Common myeloid progenitor, CD34-positive (primary cell): ENCODE results near the gene EXOC3L4.

Source experiments
- CTCF ChIA-PET: fragments of 350-600 bp; sonication (Branson Sonifier 250); formaldehyde crosslinking; loops from one replicate; lab custom pipeline; 2021; ENCODE audit warnings: antibody characterized with exemption; lab: Charles Lee
- POLR2A ChIA-PET: fragments of 350-600 bp; sonication (Branson Sonifier 250); formaldehyde crosslinking; loops from one replicate; lab custom pipeline; 2021; ENCODE audit warnings: antibody characterized with exemption; lab: Charles Lee
- DNase-seq, 3 donors: peaks; one replicate each; pipeline versions ENCODE4 v3.0.0 to v3.0.0-alpha.2; 2013
- H3K27ac ChIP-seq, 2 experiments: 1 replicate in 1 of 2; 2 replicates in 1 of 2; pipeline ENCODE4 v1.7.0; 2013; ENCODE audit warnings: inconsistent platforms in 2 of 2, low read length in 2 of 2, mild to moderate bottlenecking in 2 of 2, low read depth in 1 of 2, moderate library complexity in 1 of 2; ENCODE audit not compliant: severe bottlenecking in 2 of 2, insufficient read depth in 1 of 2, poor library complexity in 1 of 2
- H3K27me3 ChIP-seq, 5 experiments: replicated peaks in 2 of 5; 1 replicate in 3 of 5; 2 replicates in 2 of 5; pipeline versions ENCODE4 v1.6.1 to v1.7.0; 2013; ENCODE audit warnings: low read length in 4 of 5, mild to moderate bottlenecking in 2 of 5, moderate library complexity in 2 of 5, inconsistent platforms in 1 of 5; ENCODE audit not compliant: insufficient read depth in 5 of 5, control insufficient read depth in 4 of 5
- H3K36me3 ChIP-seq, 4 experiments: 1 replicate in 2 of 4; 2 replicates in 2 of 4; pipeline versions ENCODE4 v1.6.1 to v1.7.0; 2013; ENCODE audit warnings: low read length in 3 of 4, control low read depth in 1 of 4, mild to moderate bottlenecking in 1 of 4; ENCODE audit not compliant: control insufficient read depth in 4 of 4, insufficient read depth in 4 of 4
- H3K4me1 ChIP-seq, 4 experiments: 1 replicate in 3 of 4; 2 replicates in 1 of 4; pipeline versions ENCODE4 v1.6.1 to v1.7.1; 2013; ENCODE audit warnings: low read length in 3 of 4, mild to moderate bottlenecking in 3 of 4, control low read depth in 1 of 4, inconsistent platforms in 1 of 4, moderate library complexity in 1 of 4; ENCODE audit not compliant: control insufficient read depth in 4 of 4, insufficient read depth in 4 of 4; ENCODE audit errors: control extremely low read depth in 1 of 4
- H3K4me3 ChIP-seq, 7 experiments: 1 replicate in 4 of 7; 2 replicates in 3 of 7; pipeline versions ENCODE4 v1.5.1 to v1.7.0; 2013; ENCODE audit warnings: mild to moderate bottlenecking in 7 of 7, low read length in 6 of 7, moderate library complexity in 6 of 7, inconsistent platforms in 2 of 7, low read depth in 2 of 7, control low read depth in 1 of 7; ENCODE audit not compliant: insufficient read depth in 4 of 7, control insufficient read depth in 1 of 7; ENCODE audit errors: extremely low read depth in 1 of 7
- H3K9me3 ChIP-seq, 5 experiments: 1 replicate in 4 of 5; 2 replicates in 1 of 5; pipeline versions ENCODE4 v1.6.1 to v1.7.1; 2013; ENCODE audit warnings: low read length in 4 of 5, mild to moderate bottlenecking in 2 of 5, inconsistent platforms in 1 of 5, low read depth in 1 of 5, moderate library complexity in 1 of 5; ENCODE audit not compliant: control insufficient read depth in 4 of 5, insufficient read depth in 2 of 5; ENCODE audit errors: control extremely low read depth in 1 of 5
- WGBS: methylation state at CpG from one replicate; pipeline ENCODE4 v1.1.5; 2013; ENCODE audit not compliant: insufficient coverage; 5-methylcytosine and 5-hydroxymethylcytosine counted together

Gene EXOC3L4

GRCh38 chr14:103097994-103098957 is 3.8 kb downstream of the EXOC3L4 start:
- DNase-seq = no peak
- Histone ChIP-seq H3K27ac (peak overlapping the region in 1 of 2 experiments; percentile 14), H3K9me3 (no peaks in the 10 kb centered on the region), H3K4me3 (no peak overlapping the region), H3K4me1 (peaks cover 0 to 17% (median 11%) of the 10 kb centered on the region in 4 experiments), H3K27me3 (peaks cover 0 to 23% (median 10%) of the 10 kb centered on the region in 5 experiments), H3K36me3 (no peaks in the 10 kb centered on the region)
- CTCF ChIA-PET = interaction anchor here (0.9 to 12.2 kb wide), 4 partner anchors 11 to 194 kb away, joined by 4 to 179 read pairs (median 8); no protein-coding TSS in a partner anchor
- 88% methylated on average over 22 of the region's 31 CpGs for WGBS
- POLR2A ChIA-PET = no interaction called here

DNA sequence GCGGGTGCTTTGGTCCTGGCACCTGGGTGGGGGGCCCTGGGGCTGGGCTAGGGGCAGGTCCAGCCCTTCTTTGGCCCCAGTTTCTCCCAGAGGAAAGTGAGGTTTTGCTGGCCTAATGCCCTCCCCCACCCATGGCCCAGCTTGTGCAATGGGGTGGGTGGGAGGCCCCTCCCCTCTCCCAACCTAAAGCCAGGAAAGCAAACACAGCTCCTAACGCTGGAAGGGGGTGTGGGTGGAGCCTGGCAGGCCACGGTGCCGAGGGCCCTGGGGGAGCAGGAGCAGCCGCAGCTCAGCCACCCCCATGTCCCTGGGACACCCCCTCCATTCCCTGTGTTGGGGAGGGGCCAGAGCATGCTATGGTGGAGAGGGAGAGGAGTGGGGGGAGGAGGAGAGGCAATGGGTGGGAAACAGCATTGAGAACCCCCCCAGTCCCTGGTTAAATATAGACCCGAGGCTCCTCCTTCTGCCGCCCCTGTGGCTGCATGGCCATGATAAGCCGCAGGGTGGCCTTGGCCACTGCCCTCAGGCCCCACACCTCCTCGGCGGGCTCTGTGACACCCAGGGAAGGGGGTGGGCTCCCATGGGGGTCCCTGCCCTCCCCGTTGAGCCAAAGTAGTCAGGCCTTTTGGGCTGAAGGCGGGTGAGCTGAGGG is 4.7 kb downstream of the EXOC3L4 start:
- ChIA-PET POLR2A (no interaction called here), CTCF (interaction anchor here (2.6 to 12.2 kb wide), 3 partner anchors 8 to 40 kb away, joined by 8 to 179 read pairs (median 11); no protein-coding TSS in a partner anchor)
- Histone ChIP-seq H3K4me3 (no peak overlapping the region), H3K27ac (peak overlapping the region in 1 of 2 experiments; percentile 14), H3K27me3 (peaks cover 0 to 32% (median 14%) of the 10 kb centered on the region in 5 experiments), H3K4me1 (peaks cover 0 to 23% (median 16%) of the 10 kb centered on the region in 4 experiments), H3K9me3 (no peaks in the 10 kb centered on the region), H3K36me3 (no peaks in the 10 kb centered on the region)
- 85% methylated on average over 11 of the region's 12 CpGs for WGBS
- no peak for DNase-seq

DNA sequence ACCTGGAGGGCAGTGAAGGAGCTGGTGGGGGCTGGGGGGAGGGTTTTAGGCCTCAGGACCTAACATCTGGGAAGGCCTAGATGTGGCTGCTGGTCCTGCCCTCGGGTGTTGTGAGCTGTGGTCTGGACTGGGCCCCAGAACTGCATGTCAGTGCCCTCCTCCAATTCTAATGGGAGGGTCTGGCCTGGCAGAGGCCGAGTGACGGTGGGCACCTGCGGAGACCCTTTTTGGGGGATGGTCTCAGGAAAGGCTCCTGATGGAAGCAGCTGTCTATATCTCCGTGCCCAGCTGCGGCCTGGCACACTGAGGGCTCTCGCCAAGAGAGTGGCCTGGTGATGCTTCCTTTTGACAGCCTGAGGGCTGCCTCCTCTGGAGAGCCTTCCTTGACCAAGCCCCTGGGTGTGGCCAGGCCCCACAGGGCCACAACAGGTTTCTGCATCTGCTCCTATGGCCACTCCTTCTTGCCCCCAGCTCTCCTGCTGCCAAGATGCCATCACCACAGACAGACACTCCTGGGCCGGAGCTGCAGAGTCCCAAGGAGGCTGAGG is 5.3 kb downstream of the EXOC3L4 start:
- CTCF ChIA-PET = interaction anchor here (0.8 to 12.2 kb wide), 5 partner anchors 9 to 192 kb away, joined by 3 to 179 read pairs (median 8); no protein-coding TSS in a partner anchor
- H3K4me1 ChIP-seq = peaks cover 0 to 26% (median 14%) of the 10 kb centered on the region in 4 experiments
- H3K27me3 ChIP-seq = peaks cover 0 to 38% (median 20%) of the 10 kb centered on the region in 5 experiments
- no peak overlapping the region for H3K27ac ChIP-seq
- no peak for DNase-seq
- POLR2A ChIA-PET = no interaction called here
- H3K36me3 ChIP-seq = no peaks in the 10 kb centered on the region
- H3K4me3 ChIP-seq = no peak overlapping the region
- H3K9me3 ChIP-seq = no peaks in the 10 kb centered on the region
- WGBS = 88% methylated on average over 8 of the region's 8 CpGs

- no peak for DNase-seq
- Histone ChIP-seq H3K4me1 (peaks cover 0 to 31% (median 19%) of the 10 kb centered on the region in 4 experiments), H3K9me3 (no peaks in the 10 kb centered on the region), H3K36me3 (no peaks in the 10 kb centered on the region), H3K27me3 (peaks cover 0 to 41% (median 20%) of the 10 kb centered on the region in 5 experiments), H3K4me3 (no peak overlapping the region), H3K27ac (no peak overlapping the region)
- CTCF ChIA-PET = interaction anchor here (0.8 to 12.2 kb wide), 6 partner anchors 9 to 192 kb away, joined by 3 to 179 read pairs (median 9); no protein-coding TSS in a partner anchor
- POLR2A ChIA-PET = interaction anchor here (0.6 kb wide), 1 partner anchor 24 kb away, joined by 3 read pairs; no protein-coding TSS in a partner anchor
- WGBS = 97% methylated on average over 15 of the region's 25 CpGs
Measured at GRCh38 chr14:103100281-103101121, 6.0 kb downstream of the EXOC3L4 start.

DNA sequence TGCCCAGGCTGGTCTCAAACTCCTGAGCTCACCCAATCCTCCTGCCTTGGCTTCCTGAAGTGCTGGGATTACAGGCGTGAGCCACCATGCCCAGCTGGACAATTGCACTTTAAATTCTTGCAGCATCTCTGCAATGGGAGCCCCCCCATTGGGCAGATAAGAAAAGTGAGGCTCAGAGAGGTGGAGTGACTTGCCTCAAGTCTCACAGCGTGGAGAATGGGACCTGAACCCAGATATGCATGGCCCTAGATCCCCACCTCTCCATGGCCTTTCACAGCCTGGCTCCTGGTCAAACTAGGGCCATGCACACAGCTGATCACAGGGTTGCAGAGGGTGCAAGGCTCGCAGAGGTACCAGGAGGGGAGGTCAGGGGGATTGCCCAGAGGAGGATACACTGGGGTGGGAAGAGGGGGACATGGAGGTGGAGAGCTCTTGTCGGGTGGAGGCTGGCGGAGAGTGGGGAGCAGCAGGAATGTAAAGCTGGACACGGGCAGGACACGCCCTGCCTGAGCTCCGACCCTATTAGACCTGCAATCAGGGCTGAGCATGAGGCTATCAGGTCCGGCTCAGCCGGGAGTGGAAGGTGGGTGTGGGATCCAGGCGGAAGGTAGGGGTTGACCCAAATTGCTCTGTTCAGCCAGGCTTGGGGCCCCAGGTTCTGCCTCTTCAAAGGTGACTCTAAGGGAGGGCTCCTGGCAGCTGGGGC is 6.9 kb downstream of the EXOC3L4 start:
- no peak overlapping the region for H3K27ac ChIP-seq
- no peaks in the 10 kb centered on the region for H3K36me3 ChIP-seq
- H3K27me3 ChIP-seq = peaks cover 0 to 41% (median 20%) of the 10 kb centered on the region in 5 experiments
- 98% methylated on average over 9 of the region's 11 CpGs for WGBS
- no peak for DNase-seq
- H3K4me1 ChIP-seq = peaks cover 0 to 36% (median 25%) of the 10 kb centered on the region in 4 experiments
- H3K4me3 ChIP-seq = no peak overlapping the region
- H3K9me3 ChIP-seq = no peaks in the 10 kb centered on the region
- POLR2A ChIA-PET = interaction anchor here (0.7 kb wide), 1 partner anchor 45 kb away, joined by 3 read pairs; no protein-coding TSS in a partner anchor
- CTCF ChIA-PET = interaction anchor here (1.4 to 12.2 kb wide), 6 partner anchors 8 to 191 kb away, joined by 4 to 179 read pairs (median 10); no protein-coding TSS in a partner anchor
